BLaER1 (cell line): ENCODE measurements around the gene RABIF.

Experiments
- H3K27ac ChIP-seq: shearing (Covaris generic); formaldehyde crosslinking; 2 replicates; pipeline ENCODE4 v1.8.1; 2022
- H3K27me3 ChIP-seq: shearing (Covaris generic); formaldehyde crosslinking; 2 replicates; pipeline ENCODE4 v1.8.1; 2022
- H3K36me3 ChIP-seq: shearing (Covaris generic); formaldehyde crosslinking; 2 replicates; pipeline ENCODE4 v1.8.1; 2022
- H3K4me1 ChIP-seq: shearing (Covaris generic); formaldehyde crosslinking; 2 replicates; pipeline ENCODE4 v1.8.1; 2022
- H3K4me2 ChIP-seq: shearing (Covaris generic); formaldehyde crosslinking; 2 replicates; pipeline ENCODE4 v1.8.1; 2022
- H3K4me3 ChIP-seq: shearing (Covaris generic); formaldehyde crosslinking; 2 replicates; pipeline ENCODE4 v1.8.1; 2022
- H3K9ac ChIP-seq: shearing (Covaris generic); formaldehyde crosslinking; 2 replicates; pipeline ENCODE4 v1.8.1; 2022
- H3K9me3 ChIP-seq: shearing (Covaris generic); formaldehyde crosslinking; 2 replicates; pipeline ENCODE4 v1.8.1; 2022
- H4K20me1 ChIP-seq: shearing (Covaris generic); formaldehyde crosslinking; 2 replicates; pipeline ENCODE4 v1.8.1; 2022
- Cebpa-rat ChIP-seq: shearing (Covaris generic); IDR thresholded peaks from 2 replicates; pipeline ENCODE4 v1.8.1; 2022

Gene RABIF

DNA sequence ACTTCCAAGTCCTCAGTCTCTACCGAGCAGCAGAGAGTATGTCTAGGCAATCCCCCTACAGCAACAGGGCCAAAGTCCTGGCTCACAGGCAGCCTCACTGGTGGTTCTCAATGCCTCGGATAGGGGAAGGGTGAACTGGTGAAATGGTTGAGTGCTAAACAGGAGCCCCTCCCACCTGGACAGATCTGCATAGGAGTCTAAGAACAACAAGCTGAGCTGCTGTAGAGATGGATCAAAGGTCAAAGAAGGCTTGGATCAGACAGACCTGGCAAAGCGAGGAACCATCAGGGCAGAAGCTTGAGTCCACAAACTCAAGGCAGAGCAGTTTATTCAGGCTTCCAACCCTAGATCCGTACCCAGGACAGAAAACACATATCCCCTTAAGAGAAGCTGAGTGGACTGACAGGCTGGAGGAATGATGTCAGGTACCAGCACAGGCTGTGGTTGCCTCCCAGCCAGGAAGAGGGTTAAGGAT is 31.8 kb downstream of the RABIF start:
- Histone ChIP-seq H3K27ac (peak overlapping the region; percentile 59), H3K9ac (no peak overlapping the region), H3K4me2 (peak overlapping the region; percentile 66), H3K27me3 (peaks cover 34% of the 10 kb centered on the region), H3K4me1 (peaks cover 51% of the 10 kb centered on the region), H3K36me3 (no peaks in the 10 kb centered on the region), H4K20me1 (0 out of 2 replicates have a peak, but pooled peaks cover 8% of the 10 kb centered on the region), H3K4me3 (no peak overlapping the region), H3K9me3 (peaks cover 27% of the 10 kb centered on the region)
- no peak for TF ChIP-seq Cebpa-rat

GRCh38 chr1:202856014-202856413 is 32.9 kb downstream of the RABIF start:
- Histone ChIP-seq H3K4me1 (peaks cover 48% of the 10 kb centered on the region), H3K9me3 (peaks cover 16% of the 10 kb centered on the region), H3K4me3 (no peak overlapping the region), H4K20me1 (no peaks in the 10 kb centered on the region), H3K27ac (no peak overlapping the region), H3K4me2 (no peak overlapping the region), H3K27me3 (peaks cover 23% of the 10 kb centered on the region), H3K9ac (no peak overlapping the region), H3K36me3 (no peaks in the 10 kb centered on the region)
- TF ChIP-seq Cebpa-rat, result no peak

DNA sequence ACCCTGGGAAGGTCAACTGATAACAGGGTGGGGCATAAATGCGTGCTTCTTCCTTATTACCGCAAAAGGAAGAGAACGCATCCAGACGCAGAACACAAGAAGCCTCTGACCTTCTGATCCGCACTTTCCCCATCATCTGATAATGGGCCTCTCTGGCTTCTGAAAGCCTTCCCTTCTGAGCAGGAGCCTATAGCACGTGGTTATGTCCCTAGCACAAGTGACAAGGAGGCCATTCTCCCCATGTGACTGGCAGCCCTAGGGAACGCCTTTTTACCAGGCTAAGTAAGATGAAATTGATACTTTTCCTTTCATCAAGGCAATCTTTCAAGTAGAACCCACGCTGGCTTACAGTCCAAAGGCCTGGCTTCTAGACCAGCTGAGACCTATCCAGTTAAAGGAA is 34.2 kb downstream of the RABIF start:
- Histone ChIP-seq H3K4me2 (no peak overlapping the region), H3K9me3 (0 out of 2 replicates have a peak, but pooled peaks cover 3% of the 10 kb centered on the region), H3K4me1 (peaks cover 55% of the 10 kb centered on the region), H3K4me3 (no peak overlapping the region), H3K36me3 (no peaks in the 10 kb centered on the region), H3K27me3 (peaks cover 11% of the 10 kb centered on the region), H3K9ac (no peak overlapping the region), H3K27ac (no peak overlapping the region), H4K20me1 (no peaks in the 10 kb centered on the region)
- no peak for TF ChIP-seq Cebpa-rat

DNA sequence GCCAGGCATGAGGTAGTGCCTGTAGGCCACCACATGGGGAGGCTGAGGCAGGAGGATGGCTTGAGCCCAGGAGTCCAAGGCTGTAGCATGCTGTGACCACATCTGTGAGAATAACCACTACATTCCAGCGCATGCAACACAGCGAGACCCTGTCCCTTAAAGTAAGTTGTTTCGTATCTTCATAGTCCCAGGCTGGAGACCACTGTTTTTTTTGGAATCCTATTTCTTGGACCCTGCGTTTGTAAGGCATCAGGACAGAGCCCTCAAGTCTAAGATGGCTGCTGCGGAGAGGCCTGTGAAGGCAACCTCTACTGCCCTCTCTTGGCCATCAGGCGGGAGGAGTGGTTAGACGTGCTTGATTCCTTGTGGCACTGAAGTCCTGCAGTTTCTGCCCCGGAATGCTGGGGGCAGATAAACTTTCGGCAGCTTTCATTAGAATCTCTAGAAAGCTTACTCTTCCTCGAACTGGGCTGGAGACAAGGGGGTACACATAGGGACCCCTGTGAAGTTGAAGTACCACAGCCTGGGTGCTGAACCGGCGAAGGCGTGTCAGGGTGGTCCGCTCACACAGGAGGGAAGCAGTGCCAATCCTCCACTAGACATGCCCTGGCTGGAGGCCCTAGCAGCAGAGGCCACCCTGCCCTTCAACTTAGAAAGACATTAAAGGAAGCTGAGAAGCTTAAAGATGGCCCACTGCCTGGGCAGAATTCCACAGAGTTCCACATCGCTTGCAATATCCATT is 36.6 kb downstream of the RABIF start:
- no peaks in the 10 kb centered on the region for H3K27me3 ChIP-seq
- H3K4me2 ChIP-seq, result no peak overlapping the region
- peak overlapping the region; percentile 23; the same call in 1 of the 2 replicates for H3K27ac ChIP-seq
- H3K9ac ChIP-seq, result 0 out of 2 replicates have a peak overlapping the region, but pooled peaks have one; percentile 19
- no peaks in the 10 kb centered on the region for H3K9me3 ChIP-seq
- H3K36me3 ChIP-seq, result no peaks in the 10 kb centered on the region
- no peaks in the 10 kb centered on the region for H4K20me1 ChIP-seq
- no peak for TF ChIP-seq Cebpa-rat
- no peak overlapping the region for H3K4me3 ChIP-seq
- H3K4me1 ChIP-seq, result peaks cover 45% of the 10 kb centered on the region

DNA sequence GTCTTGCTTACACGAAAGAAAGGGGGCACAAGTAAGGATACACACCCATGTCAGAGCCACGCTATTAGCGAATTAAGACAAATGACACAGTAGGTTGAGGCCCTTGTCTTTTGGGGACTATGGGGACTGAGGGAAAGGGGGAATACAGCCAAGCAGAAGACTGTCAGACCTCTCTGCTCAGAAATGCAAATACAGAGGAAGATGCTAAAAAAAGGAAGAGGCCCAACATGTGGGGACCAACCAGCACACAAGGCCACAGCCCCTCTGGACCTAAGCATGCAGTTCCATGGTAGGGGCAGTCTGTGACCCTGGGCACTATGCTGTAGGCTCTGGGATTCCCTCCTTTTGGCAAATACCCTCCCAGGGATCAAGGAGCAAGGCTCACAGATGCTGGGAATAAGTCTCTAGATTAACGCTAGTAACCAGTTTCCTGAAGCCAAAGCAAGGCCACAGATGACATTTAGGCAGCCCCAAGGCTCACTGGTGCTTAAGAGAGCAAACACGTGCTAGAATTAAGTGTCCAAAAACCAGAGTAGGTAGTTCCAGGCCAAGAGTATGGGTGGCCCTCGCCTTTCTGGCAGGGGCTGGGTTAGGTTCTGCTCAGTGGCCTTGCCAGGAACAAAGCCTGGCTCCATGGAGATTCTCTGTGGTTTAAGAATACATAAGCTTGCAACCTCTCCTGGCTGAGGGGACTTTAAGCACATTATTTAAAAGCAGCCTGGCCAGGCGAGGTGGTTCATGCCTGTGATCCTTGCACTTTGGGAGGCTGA is 38.2 kb downstream of the RABIF start:
- Histone ChIP-seq H3K36me3 (no peaks in the 10 kb centered on the region), H4K20me1 (no peaks in the 10 kb centered on the region), H3K4me1 (peaks cover 38% of the 10 kb centered on the region), H3K4me3 (no peak overlapping the region), H3K27me3 (no peaks in the 10 kb centered on the region), H3K9me3 (no peaks in the 10 kb centered on the region), H3K9ac (0 out of 2 replicates have a peak overlapping the region, but pooled peaks have one; percentile 21), H3K27ac (peak overlapping the region; percentile 33; the same call in 1 of the 2 replicates), H3K4me2 (peak overlapping the region; percentile 50; the same call in 1 of the 2 replicates)
- no peak for TF ChIP-seq Cebpa-rat

DNA sequence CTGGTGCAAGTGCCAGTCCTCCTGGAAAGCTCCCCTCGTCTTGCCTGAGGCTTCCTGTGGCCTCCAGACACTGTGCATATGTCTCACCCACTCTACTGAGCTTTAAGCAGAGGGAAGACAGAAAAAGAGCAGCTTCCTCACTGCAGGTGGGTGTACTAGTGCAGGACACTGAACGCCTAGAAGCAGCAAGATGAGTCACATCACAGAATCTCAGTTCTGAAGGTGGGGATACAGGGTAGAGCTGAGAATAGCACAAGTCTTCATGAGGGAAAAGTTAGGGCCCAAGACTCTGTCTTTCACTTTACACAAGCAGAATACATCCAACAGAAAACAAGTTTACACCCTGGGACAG is 40.8 kb downstream of the RABIF start:
- Histone ChIP-seq H3K9me3 (no peaks in the 10 kb centered on the region), H3K36me3 (no peaks in the 10 kb centered on the region), H3K4me1 (peaks cover 28% of the 10 kb centered on the region), H3K9ac (no peak overlapping the region), H3K4me3 (no peak overlapping the region), H3K27ac (no peak overlapping the region), H3K4me2 (peak overlapping the region; percentile 22), H3K27me3 (no peaks in the 10 kb centered on the region), H4K20me1 (no peaks in the 10 kb centered on the region)
- TF ChIP-seq Cebpa-rat, result no peak

GRCh38 chr1:202844935-202845334 is 44.0 kb downstream of the RABIF start:
- Histone ChIP-seq H3K4me1 (peaks cover 14% of the 10 kb centered on the region), H3K9ac (no peak overlapping the region), H3K4me3 (no peak overlapping the region), H4K20me1 (no peaks in the 10 kb centered on the region), H3K4me2 (no peak overlapping the region), H3K9me3 (no peaks in the 10 kb centered on the region), H3K36me3 (no peaks in the 10 kb centered on the region), H3K27ac (no peak overlapping the region), H3K27me3 (no peaks in the 10 kb centered on the region)
- no peak for TF ChIP-seq Cebpa-rat

DNA sequence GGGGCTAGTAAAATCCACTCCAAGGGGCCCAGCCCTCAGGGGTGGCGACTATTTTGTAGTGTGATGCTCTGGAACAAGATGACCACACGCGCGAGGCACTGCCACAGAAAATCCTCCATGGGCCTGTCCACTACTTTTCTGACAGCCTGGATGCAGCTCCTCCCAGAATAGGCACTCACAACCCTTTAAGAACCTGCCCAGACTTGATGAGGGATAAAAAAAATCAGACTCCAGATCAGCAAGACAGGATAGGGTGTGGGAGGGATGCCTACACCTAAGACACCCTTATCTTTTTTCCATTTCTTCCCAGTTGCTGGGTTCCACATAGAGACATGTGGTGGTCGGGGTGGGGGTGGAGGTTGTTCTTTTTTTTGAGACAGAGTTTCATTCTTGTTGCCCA is 44.7 kb downstream of the RABIF start:
- Histone ChIP-seq H4K20me1 (no peaks in the 10 kb centered on the region), H3K4me3 (no peak overlapping the region), H3K4me1 (peaks cover 14% of the 10 kb centered on the region), H3K4me2 (no peak overlapping the region), H3K36me3 (no peaks in the 10 kb centered on the region), H3K9ac (no peak overlapping the region), H3K9me3 (no peaks in the 10 kb centered on the region), H3K27me3 (no peaks in the 10 kb centered on the region), H3K27ac (no peak overlapping the region)
- no peak for TF ChIP-seq Cebpa-rat

DNA sequence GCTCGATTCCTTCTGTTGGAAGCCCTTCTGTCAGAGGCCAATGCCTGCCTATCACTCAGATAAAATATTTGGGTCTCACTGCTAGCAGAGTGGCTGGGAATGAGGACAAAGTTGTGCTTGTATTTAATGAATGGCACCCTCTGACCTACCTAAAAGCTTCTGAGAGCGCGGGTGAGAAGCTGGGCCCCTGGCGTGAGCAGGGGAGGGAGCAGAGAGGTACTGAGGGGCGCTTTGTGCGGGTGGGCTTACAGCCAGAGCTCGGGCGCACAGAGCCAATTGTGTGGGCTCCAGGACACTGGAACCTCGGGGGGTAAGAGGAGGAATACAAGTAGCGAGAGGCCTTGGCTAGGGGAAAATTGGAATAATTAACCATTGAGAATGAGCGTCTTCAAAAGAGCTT is 45.9 kb downstream of the RABIF start:
- TF ChIP-seq Cebpa-rat, result no peak
- H3K4me1 ChIP-seq, result peaks cover 10% of the 10 kb centered on the region

GRCh38 chr1:202837746-202838262 is 51.1 kb downstream of the RABIF start:
- TF ChIP-seq Cebpa-rat, result no peak
- peaks cover 59% of the 10 kb centered on the region for H3K4me1 ChIP-seq
- no peaks in the 10 kb centered on the region for H3K27me3 ChIP-seq
- H3K9ac ChIP-seq, result no peak overlapping the region
- H3K27ac ChIP-seq, result peak overlapping the region; percentile 90; the same call in 1 of the 2 replicates
- no peaks in the 10 kb centered on the region for H4K20me1 ChIP-seq
- no peaks in the 10 kb centered on the region for H3K36me3 ChIP-seq
- H3K4me3 ChIP-seq, result no peak overlapping the region
- peak overlapping the region; percentile 97 for H3K4me2 ChIP-seq
- H3K9me3 ChIP-seq, result no peaks in the 10 kb centered on the region

More for the DNA sequence above, 45.9 kb downstream of the RABIF start:
- Histone ChIP-seq H3K4me3 (no peak overlapping the region), H3K9ac (no peak overlapping the region), H3K36me3 (no peaks in the 10 kb centered on the region), H3K9me3 (no peaks in the 10 kb centered on the region), H4K20me1 (no peaks in the 10 kb centered on the region), H3K4me2 (no peak overlapping the region), H3K27ac (no peak overlapping the region), H3K27me3 (no peaks in the 10 kb centered on the region)
